Epithelial cell of esophagus (primary cell): Measurements from ENCODE around the gene PSMB7.

Experiments
- DNase-seq: peaks from one replicate; pipeline ENCODE4 v3.0.0; 2010; ENCODE audit warnings: low read depth
- H3K4me3 ChIP-seq: 2 replicates; pipeline ENCODE4 v1.5.1; 2011; ENCODE audit warnings: mild to moderate bottlenecking, low read length, control low read depth
- CTCF ChIP-seq: IDR thresholded peaks from 2 replicates; pipeline ENCODE4 v1.5.1; 2011; ENCODE audit warnings: low read depth, mild to moderate bottlenecking, low read length, control low read depth, inconsistent platforms; ENCODE audit not compliant: insufficient read depth; ENCODE audit errors: missing control alignments

The PSMB7 gene

GRCh38 chr9:124423591-124423990 lies 8.3 kb upstream of the PSMB7 start:
- H3K4me3 ChIP-seq, result no peak overlapping the region
- no peak for TF ChIP-seq CTCF
- DNase-seq, result no peak

- H3K4me3 ChIP-seq, result no peak overlapping the region
- no peak for TF ChIP-seq CTCF
- no peak for DNase-seq
These were observed 7.9 kb upstream of the PSMB7 start for GRCh38 chr9:124423155-124423554.

- no peak for TF ChIP-seq CTCF
- no peak overlapping the region for H3K4me3 ChIP-seq
- no peak for DNase-seq
These were observed 5.8 kb upstream of the PSMB7 start for GRCh38 chr9:124420991-124421543.

- TF ChIP-seq CTCF, result no peak
- no peak for DNase-seq
- no peak overlapping the region for H3K4me3 ChIP-seq
These were observed 4.7 kb upstream of the PSMB7 start for GRCh38 chr9:124419832-124420489.

GRCh38 chr9:124415852-124416484 lies 726 bp upstream of the PSMB7 start:
- DNase-seq, result no peak
- peak overlapping the region; percentile 99 for H3K4me3 ChIP-seq
- no peak for TF ChIP-seq CTCF

- TF ChIP-seq CTCF, result no peak
- no peak for DNase-seq
- peak overlapping the region; percentile 99 for H3K4me3 ChIP-seq
These were observed 630 bp downstream of the PSMB7 start for GRCh38 chr9:124414612-124415011.
